Measurements from ENCODE around the gene POLR3K. TPM values are rescaled to one million over a fixed set of nuclear protein-coding genes. Genes with fewer than 3 reads are reported as not detected.
"Not testable (repeated sequence)": the region's sequence is repeated elsewhere in the genome, so short reads cannot be mapped to it uniquely, and the experiment has no call there.

The POLR3K gene
- polyA plus RNA-seq, 1 donor = 9.5 TPM

DNA sequence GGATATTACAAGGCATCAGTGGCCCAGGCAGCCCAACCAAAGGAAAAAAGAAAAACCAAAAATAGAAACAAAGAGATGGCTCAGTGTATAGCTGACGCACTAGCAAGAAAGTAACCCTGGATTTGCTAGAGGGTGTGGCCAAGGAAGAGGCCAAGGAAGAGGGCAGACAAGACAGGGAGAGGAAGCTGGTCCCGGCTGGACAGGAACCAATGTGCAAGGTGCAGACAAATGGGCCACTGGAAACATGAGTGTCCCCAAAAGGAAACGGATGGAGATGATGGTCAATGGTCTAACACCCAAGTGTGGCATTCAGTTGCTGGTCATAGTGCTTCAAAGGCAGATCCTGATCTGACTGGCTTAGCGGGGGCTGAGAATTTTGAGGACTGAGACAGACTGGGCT is 10.7 kb downstream of the POLR3K start:
- 100% methylated on average over 1 of the region's 4 CpGs for WGBS (ENCODE audit: insufficient coverage, low lambda C conversion rate)
- peaks cover 24% of the 10 kb centered on the region for H3K36me3 ChIP-seq (ENCODE audit: control insufficient read depth, insufficient read depth, low read length)
- H3K27me3 ChIP-seq (ENCODE audit: control insufficient read depth, insufficient read depth, low read length) = no peaks in the 10 kb centered on the region
- DNase-seq = no peak
- peaks cover 3% of the 10 kb centered on the region for H3K9me3 ChIP-seq (ENCODE audit: control insufficient read depth, low read depth, low read length)
- no peaks in the 10 kb centered on the region for H3K4me1 ChIP-seq (ENCODE audit: control insufficient read depth, insufficient read depth, low read length)
- H3K4me3 ChIP-seq (ENCODE audit: low read length) = no peak overlapping the region
- no peak overlapping the region for H3K27ac ChIP-seq (ENCODE audit: low read length)

DNA sequence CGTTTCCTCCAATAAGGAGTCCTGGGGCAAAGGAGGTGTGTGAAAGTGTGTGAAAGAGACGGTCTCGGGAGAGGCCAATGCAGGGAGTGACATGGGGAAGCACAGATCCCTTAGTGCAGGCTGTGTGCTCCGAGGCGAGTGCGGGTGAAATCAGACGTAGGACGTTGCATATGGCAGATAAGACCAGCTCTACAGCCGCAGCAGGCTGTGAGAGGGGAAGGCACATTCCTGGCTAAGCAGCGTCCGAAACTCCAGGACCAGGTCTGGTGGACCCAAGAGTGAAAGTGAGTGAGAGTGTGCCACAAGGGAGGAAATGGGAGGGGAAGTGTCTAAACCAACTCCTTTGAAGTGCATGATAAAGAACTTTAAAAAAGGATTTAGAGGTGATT is 11.3 kb downstream of the POLR3K start:
- Histone ChIP-seq H3K9me3 (ENCODE audit: control insufficient read depth, low read depth, low read length) (peaks cover 3% of the 10 kb centered on the region), H3K27me3 (ENCODE audit: control insufficient read depth, insufficient read depth, low read length) (no peaks in the 10 kb centered on the region), H3K4me3 (ENCODE audit: low read length) (no peak overlapping the region), H3K27ac (ENCODE audit: low read length) (no peak overlapping the region), H3K4me1 (ENCODE audit: control insufficient read depth, insufficient read depth, low read length) (no peaks in the 10 kb centered on the region), H3K36me3 (ENCODE audit: control insufficient read depth, insufficient read depth, low read length) (peaks cover 21% of the 10 kb centered on the region)
- WGBS (ENCODE audit: insufficient coverage, low lambda C conversion rate) = 89% methylated on average over 3 of the region's 11 CpGs
- DNase-seq = no peak

DNA sequence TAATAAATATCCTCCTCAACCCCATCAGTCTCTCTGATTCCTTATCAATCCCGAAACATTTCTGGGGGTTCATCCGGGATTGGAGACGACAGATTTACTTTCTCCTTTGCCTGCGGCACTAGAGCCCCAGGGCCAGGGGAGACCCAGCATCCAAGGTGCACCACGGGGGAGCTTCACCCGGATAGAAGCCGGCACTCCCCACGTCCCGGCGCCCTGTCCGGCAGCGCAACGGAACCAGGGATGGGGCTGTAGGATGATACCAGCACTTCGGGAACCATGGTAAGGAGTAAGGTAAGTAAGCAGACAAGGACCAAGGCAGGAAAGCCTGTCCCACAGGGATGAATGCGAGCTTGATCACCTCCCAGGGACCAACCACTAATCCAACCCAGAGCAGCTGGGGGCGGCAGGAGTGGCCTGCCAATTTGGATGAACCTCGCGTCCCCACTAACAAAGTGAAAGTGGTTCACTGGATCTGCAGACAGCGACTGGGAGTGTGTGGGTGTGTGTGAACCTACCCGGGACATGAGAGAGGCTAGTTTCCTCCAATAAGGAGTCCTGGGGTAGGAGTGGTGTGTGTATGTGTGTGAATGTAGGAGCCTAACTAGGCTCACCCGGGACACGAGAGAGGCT is 11.9 kb downstream of the POLR3K start:
- no peak for DNase-seq
- H3K27ac ChIP-seq (ENCODE audit: low read length) = no peak overlapping the region
- no peaks in the 10 kb centered on the region for H3K4me1 ChIP-seq (ENCODE audit: control insufficient read depth, insufficient read depth, low read length)
- H3K4me3 ChIP-seq (ENCODE audit: low read length) = no peak overlapping the region
- WGBS (ENCODE audit: insufficient coverage, low lambda C conversion rate) = 100% methylated on average over 1 of the region's 22 CpGs
- H3K36me3 ChIP-seq (ENCODE audit: control insufficient read depth, insufficient read depth, low read length) = peaks cover 19% of the 10 kb centered on the region
- H3K27me3 ChIP-seq (ENCODE audit: control insufficient read depth, insufficient read depth, low read length) = no peaks in the 10 kb centered on the region
- peaks cover 3% of the 10 kb centered on the region for H3K9me3 ChIP-seq (ENCODE audit: control insufficient read depth, low read depth, low read length)

DNA sequence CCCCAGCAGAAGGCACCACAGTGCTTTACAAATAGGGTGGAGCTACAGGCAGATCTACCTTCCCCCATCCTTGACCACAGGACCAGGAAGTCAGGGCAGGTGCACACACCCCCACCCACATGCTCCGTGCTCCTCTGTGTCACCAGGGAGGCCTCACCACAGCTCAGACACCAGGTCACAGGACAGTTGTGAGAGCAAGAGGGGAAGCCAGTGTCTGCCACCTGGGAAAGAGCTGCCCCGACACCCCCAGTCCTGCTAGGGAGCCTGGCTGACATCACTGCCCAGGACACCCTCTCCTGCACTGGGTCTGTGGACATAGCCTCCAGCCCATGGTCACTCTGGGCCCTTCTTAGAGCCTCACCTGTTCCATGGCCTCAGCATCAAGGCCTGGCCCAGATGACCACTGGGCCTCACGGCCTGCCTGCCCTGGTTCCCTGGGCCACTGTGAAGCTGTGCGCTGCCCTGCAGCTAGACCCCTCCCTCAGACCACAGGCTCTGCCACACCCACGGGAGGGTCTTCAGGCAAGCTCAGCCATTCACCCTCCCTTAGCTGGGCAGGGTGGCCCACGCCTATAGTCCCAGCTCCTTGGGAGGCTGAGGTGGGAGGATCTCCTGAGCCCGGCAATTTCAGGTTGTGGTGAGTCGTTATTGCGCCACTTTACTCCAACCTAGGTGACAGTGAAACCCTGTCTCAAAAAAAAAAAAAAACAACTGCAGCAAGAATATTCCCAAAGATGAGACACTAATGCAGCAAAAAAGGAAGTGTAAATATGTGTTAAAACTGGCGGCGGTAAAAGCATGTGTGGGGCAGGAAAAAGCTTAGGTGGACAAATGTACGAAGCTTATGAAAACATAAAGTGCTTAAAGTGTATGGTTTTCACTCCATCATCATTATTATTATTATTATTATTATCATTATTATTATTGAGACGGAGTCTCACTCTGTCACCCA is 14.2 kb downstream of the POLR3K start:
- Histone ChIP-seq H3K27ac (ENCODE audit: low read length) (no peak overlapping the region), H3K4me1 (ENCODE audit: control insufficient read depth, insufficient read depth, low read length) (no peaks in the 10 kb centered on the region), H3K4me3 (ENCODE audit: low read length) (no peak overlapping the region), H3K36me3 (ENCODE audit: control insufficient read depth, insufficient read depth, low read length) (peaks cover 9% of the 10 kb centered on the region), H3K27me3 (ENCODE audit: control insufficient read depth, insufficient read depth, low read length) (no peaks in the 10 kb centered on the region), H3K9me3 (ENCODE audit: control insufficient read depth, low read depth, low read length) (peaks cover 3% of the 10 kb centered on the region)
- DNase-seq = peak; percentile 32 to 53
- 93% methylated on average over 5 of the region's 13 CpGs for WGBS (ENCODE audit: insufficient coverage, low lambda C conversion rate)

DNA sequence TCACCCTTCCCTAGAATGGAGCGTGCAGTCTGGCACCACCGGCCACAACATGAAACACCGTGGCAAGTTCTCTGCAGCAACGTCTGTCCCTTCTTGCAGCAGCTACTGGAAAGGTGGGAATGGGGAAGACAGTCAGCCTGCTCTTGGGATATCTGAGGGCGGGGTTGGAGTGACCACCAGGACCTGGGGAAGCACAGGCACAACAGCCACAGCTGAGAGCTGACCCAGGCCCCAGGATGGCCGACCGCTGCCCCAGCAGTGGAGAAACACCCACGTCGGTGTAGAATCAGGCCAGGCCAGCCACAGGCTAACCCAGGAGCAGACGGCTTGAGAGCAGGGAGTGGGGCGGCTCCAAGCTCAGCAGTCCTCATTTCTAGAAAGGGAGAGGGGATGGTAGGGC is 15.2 kb downstream of the POLR3K start:
- no CpG with 5 or more reads among the region's 11 CpGs for WGBS (ENCODE audit: insufficient coverage, low lambda C conversion rate)
- H3K4me3 ChIP-seq (ENCODE audit: low read length); H3K27ac ChIP-seq (ENCODE audit: low read length); DNase-seq; H3K27me3 ChIP-seq (ENCODE audit: control insufficient read depth, insufficient read depth, low read length); H3K9me3 ChIP-seq (ENCODE audit: control insufficient read depth, low read depth, low read length); H3K4me1 ChIP-seq (ENCODE audit: control insufficient read depth, insufficient read depth, low read length); H3K36me3 ChIP-seq (ENCODE audit: control insufficient read depth, insufficient read depth, low read length): not testable (repeated sequence)

DNA sequence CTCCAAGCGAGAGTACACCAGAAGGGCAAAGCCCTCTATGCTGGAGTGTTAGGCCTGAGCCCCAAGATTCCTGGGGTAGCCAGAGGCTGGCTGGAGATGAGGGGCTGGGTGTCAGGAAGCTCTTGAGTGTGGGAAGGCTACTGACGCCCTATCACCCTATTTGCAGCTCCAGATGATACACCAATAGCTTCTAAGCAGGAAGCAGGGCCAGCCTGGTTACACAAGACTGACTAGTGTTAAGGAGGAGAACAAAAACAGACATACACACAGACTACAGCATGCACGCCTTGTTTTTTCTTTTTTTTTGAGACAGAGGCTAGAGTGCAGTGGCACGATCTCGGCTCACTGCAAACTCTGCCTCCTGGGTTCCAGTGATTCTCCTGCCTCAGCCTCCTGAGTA is 15.9 kb downstream of the POLR3K start:
- Histone ChIP-seq H3K9me3 (ENCODE audit: control insufficient read depth, low read depth, low read length) (peaks cover 3% of the 10 kb centered on the region), H3K27me3 (ENCODE audit: control insufficient read depth, insufficient read depth, low read length) (no peaks in the 10 kb centered on the region), H3K27ac (ENCODE audit: low read length) (no peak overlapping the region), H3K4me1 (ENCODE audit: control insufficient read depth, insufficient read depth, low read length) (no peaks in the 10 kb centered on the region), H3K4me3 (ENCODE audit: low read length) (no peak overlapping the region), H3K36me3 (ENCODE audit: control insufficient read depth, insufficient read depth, low read length) (peaks cover 6% of the 10 kb centered on the region)
- no CpG with 5 or more reads among the region's 5 CpGs for WGBS (ENCODE audit: insufficient coverage, low lambda C conversion rate)
- no peak for DNase-seq

DNA sequence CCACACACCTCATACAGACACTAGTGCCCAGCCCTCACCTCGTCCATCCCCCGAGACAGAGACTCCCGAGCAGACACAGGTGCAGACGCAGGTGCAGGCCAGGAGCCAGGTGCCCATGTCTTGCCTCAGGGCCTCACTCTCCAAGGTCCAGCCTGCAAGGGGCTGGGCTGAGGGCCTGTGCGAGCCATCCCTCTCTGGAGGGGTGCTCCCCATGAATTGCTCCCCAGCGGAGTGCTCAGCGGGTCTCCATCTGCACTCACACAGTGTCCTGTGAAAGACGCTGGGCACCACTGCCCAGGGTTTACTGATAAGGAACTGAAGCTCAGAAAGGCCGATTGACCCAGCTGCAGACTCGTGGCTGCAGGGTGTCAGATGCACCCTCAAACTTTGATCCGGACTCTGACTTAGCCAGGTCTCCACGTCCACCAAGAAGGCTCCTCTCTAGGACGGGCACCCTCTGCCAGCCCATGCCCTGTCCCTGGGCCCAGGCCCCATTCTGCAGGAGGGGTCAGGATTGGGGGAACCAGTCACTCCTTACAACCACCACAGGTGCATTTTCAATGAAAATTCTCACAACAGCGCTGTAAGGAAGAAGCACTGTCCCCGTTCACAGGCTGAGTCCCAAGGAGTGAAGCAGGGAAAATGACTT is 16.9 kb downstream of the POLR3K start:
- Histone ChIP-seq H3K27ac (ENCODE audit: low read length) (no peak overlapping the region), H3K36me3 (ENCODE audit: control insufficient read depth, insufficient read depth, low read length) (no peaks in the 10 kb centered on the region), H3K9me3 (ENCODE audit: control insufficient read depth, low read depth, low read length) (peaks cover 2% of the 10 kb centered on the region), H3K27me3 (ENCODE audit: control insufficient read depth, insufficient read depth, low read length) (no peaks in the 10 kb centered on the region), H3K4me1 (ENCODE audit: control insufficient read depth, insufficient read depth, low read length) (no peaks in the 10 kb centered on the region), H3K4me3 (ENCODE audit: low read length) (no peak overlapping the region)
- 83% methylated on average over 1 of the region's 15 CpGs for WGBS (ENCODE audit: insufficient coverage, low lambda C conversion rate)
- no peak for DNase-seq

DNA sequence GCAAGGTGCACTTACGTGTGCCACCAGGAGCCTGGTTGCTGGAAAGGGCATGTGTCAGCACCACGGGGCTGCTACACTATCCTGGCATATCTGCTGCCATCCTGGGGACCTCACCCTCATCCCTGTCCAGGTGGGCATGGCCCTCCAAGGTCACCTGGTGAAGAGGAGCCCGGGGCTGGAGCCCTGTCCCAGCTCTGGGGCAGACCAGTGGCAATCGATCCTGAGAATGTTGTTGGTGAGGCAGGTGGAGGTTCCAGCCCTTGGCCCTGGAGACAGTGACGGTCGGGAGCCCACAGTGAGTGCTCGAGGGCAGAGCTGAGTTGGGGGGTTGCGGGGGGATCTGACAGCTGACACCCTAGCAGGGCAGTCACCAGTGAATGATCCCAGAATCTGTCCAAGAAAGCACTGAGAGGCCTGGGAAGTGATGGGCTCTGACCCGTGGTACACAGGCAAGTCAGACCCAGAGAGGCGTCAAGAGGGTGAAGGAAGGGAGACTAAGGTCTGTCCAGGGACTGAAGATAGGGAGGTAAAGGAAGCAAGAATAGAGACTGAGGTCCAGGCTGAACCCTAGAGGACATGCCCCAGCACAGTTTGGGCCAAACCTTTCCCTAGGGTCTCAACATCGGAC is 17.6 kb downstream of the POLR3K start:
- Histone ChIP-seq H3K27ac (ENCODE audit: low read length) (no peak overlapping the region), H3K4me3 (ENCODE audit: low read length) (no peak overlapping the region), H3K4me1 (ENCODE audit: control insufficient read depth, insufficient read depth, low read length) (no peaks in the 10 kb centered on the region), H3K27me3 (ENCODE audit: control insufficient read depth, insufficient read depth, low read length) (no peaks in the 10 kb centered on the region), H3K9me3 (ENCODE audit: control insufficient read depth, low read depth, low read length) (no peaks in the 10 kb centered on the region), H3K36me3 (ENCODE audit: control insufficient read depth, insufficient read depth, low read length) (no peaks in the 10 kb centered on the region)
- WGBS (ENCODE audit: insufficient coverage, low lambda C conversion rate) = no CpG with 5 or more reads among the region's 11 CpGs
- DNase-seq = no peak

DNA sequence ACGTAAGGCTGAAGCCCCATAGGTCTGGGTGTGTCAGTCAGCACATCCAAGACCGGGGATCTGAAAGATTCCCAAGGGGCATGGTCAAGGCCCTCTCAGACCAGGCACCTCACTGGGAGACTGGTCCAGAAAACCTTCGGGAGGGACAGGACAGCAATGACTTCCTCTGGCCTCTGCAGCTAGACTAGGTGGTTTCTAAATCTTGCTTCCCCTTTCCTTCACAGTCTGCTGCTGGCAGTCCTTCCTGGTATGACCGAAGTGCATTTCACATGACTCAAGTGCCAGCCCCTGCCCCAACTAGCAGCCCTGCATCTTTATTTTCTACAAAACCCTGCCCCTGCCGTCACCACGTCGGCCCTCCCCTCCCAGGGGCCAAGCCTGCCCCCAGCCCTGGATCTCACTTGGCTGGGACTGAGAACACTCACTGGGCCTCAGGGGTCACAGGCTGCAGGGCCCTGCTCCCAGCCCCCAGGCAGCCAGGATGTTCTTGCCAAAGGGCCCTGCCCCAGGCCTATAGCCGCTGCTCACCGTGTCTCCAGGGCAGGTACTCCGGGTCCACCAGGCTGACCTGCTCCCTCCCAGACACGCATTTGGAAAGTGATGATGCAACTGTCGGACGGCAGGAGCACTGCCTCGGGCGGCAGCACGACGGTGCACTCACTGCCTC is 18.3 kb downstream of the POLR3K start:
- WGBS (ENCODE audit: insufficient coverage, low lambda C conversion rate) = no CpG with 5 or more reads among the region's 17 CpGs
- no peak for DNase-seq

DNA sequence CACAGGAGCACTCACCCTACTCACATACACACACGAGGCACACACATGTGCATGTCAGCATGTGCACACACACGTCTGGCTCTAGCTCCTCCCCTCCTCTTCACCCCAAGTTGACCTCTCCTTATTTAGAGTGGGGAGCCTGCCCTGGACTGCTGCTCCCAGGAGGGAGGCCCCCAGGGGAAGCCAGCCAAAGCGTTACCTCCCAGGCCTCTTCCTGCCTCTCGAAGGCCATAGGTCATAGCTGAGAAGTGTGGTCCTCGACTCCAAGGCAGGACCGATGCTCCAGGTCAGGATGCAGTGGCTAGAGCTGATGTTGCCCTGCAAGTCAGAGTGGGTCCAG is 18.8 kb downstream of the POLR3K start:
- DNase-seq = no peak
- Histone ChIP-seq H3K27ac (ENCODE audit: low read length) (no peak overlapping the region), H3K27me3 (ENCODE audit: control insufficient read depth, insufficient read depth, low read length) (no peaks in the 10 kb centered on the region), H3K9me3 (ENCODE audit: control insufficient read depth, low read depth, low read length) (no peaks in the 10 kb centered on the region), H3K4me1 (ENCODE audit: control insufficient read depth, insufficient read depth, low read length) (no peaks in the 10 kb centered on the region), H3K4me3 (ENCODE audit: low read length) (no peak overlapping the region), H3K36me3 (ENCODE audit: control insufficient read depth, insufficient read depth, low read length) (no peaks in the 10 kb centered on the region)
- no CpG with 5 or more reads among the region's 6 CpGs for WGBS (ENCODE audit: insufficient coverage, low lambda C conversion rate)

More for the DNA sequence above, 18.3 kb downstream of the POLR3K start:
- H3K36me3 ChIP-seq (ENCODE audit: control insufficient read depth, insufficient read depth, low read length) = no peaks in the 10 kb centered on the region
- no peaks in the 10 kb centered on the region for H3K27me3 ChIP-seq (ENCODE audit: control insufficient read depth, insufficient read depth, low read length)
- H3K9me3 ChIP-seq (ENCODE audit: control insufficient read depth, low read depth, low read length) = no peaks in the 10 kb centered on the region
- H3K27ac ChIP-seq (ENCODE audit: low read length) = no peak overlapping the region
- H3K4me1 ChIP-seq (ENCODE audit: control insufficient read depth, insufficient read depth, low read length) = no peaks in the 10 kb centered on the region
- H3K4me3 ChIP-seq (ENCODE audit: low read length) = no peak overlapping the region
